ENCODE measurements around the gene ADCY6. TPM values are rescaled to one million over a fixed set of nuclear protein-coding genes. Genes with fewer than 3 reads are reported as not detected.

ADCY6 gene
- total RNA-seq, 6 experiments from 2014 or later, result 10.9 to 21.4 (median 14.4) TPM

- intact Hi-C loops (cut with DNase I), result no loop called here
- Histone ChIP-seq H3K4me1 (no peaks in the 10 kb centered on the region), H3K4me3 (no peak overlapping the region), H3K27me3 (no peaks in the 10 kb centered on the region), H3K36me3 (peaks cover 4 to 42% (median 11%) of the 10 kb centered on the region in 4 donors), H3K9me3 (no peaks in the 10 kb centered on the region), H3K27ac (no peak overlapping the region)
- no peak for TF ChIP-seq CTCF (IDR thresholded peaks at IDR 0.05)
- TF ChIP-seq POLR2A (IDR thresholded peaks at IDR 0.05), result no peak
- ATAC-seq (no peak), DNase-seq (no peak)
- no CpG with 5 or more reads among the region's 8 CpGs for WGBS (ENCODE audit: insufficient coverage, low coverage, low lambda C conversion rate, missing lambda C conversion rate)
Measured at GRCh38 chr12:48775299-48775698, 13.6 kb downstream of the ADCY6 start.

- TF ChIP-seq CTCF (IDR thresholded peaks at IDR 0.05), result no peak
- DNase-seq, result no peak
- Histone ChIP-seq H3K4me3 (no peak overlapping the region), H3K36me3 (peaks cover 4 to 42% (median 12%) of the 10 kb centered on the region in 4 donors), H3K27ac (no peak overlapping the region), H3K27me3 (no peaks in the 10 kb centered on the region), H3K9me3 (no peaks in the 10 kb centered on the region), H3K4me1 (no peaks in the 10 kb centered on the region)
- ATAC-seq, result no peak
- WGBS (ENCODE audit: insufficient coverage, low coverage, low lambda C conversion rate, missing lambda C conversion rate), result 100% methylated on average over 1 of the region's 2 CpGs
- intact Hi-C loops (cut with DNase I), result no loop called here
Measured at GRCh38 chr12:48774516-48774915, 14.4 kb downstream of the ADCY6 start.

- no peak overlapping the region for H3K27ac ChIP-seq
Measured at GRCh38 chr12:48773686-48774085, 15.2 kb downstream of the ADCY6 start.

GRCh38 chr12:48771588-48772112 is 17.2 kb downstream of the ADCY6 start:
- Histone ChIP-seq H3K4me3 (no peak overlapping the region), H3K9me3 (no peaks in the 10 kb centered on the region), H3K4me1 (no peaks in the 10 kb centered on the region), H3K27me3 (no peaks in the 10 kb centered on the region), H3K27ac (no peak overlapping the region), H3K36me3 (peaks cover 4 to 50% (median 12%) of the 10 kb centered on the region in 4 donors)
- intact Hi-C loops (cut with DNase I), result no loop called here
- no peak for DNase-seq
- 90% methylated on average over 13 of the region's 13 CpGs for WGBS (ENCODE audit: insufficient coverage, low coverage, low lambda C conversion rate, missing lambda C conversion rate)
- no peak for TF ChIP-seq POLR2A (IDR thresholded peaks at IDR 0.05)
- TF ChIP-seq CTCF (IDR thresholded peaks at IDR 0.05), result no peak
- ATAC-seq, result no peak

More at GRCh38 chr12:48773686-48774085, 15.2 kb downstream of the ADCY6 start:
- Histone ChIP-seq H3K4me3 (no peak overlapping the region), H3K36me3 (peaks cover 4 to 42% (median 12%) of the 10 kb centered on the region in 4 donors), H3K9me3 (no peaks in the 10 kb centered on the region), H3K27me3 (no peaks in the 10 kb centered on the region), H3K4me1 (no peaks in the 10 kb centered on the region)
- DNase-seq (no peak), ATAC-seq (no peak)
- no peak for TF ChIP-seq POLR2A (IDR thresholded peaks at IDR 0.05)
- no peak for TF ChIP-seq CTCF (IDR thresholded peaks at IDR 0.05)
- WGBS (ENCODE audit: insufficient coverage, low coverage, low lambda C conversion rate, missing lambda C conversion rate), result no CpG with 5 or more reads among the region's 5 CpGs
- intact Hi-C loops (cut with DNase I), result no loop called here

- H3K4me1 ChIP-seq, result no peaks in the 10 kb centered on the region
- intact Hi-C loops (cut with DNase I), result no loop called here
- H3K27ac ChIP-seq, result no peak overlapping the region
- H3K4me3 ChIP-seq, result no peak overlapping the region
- TF ChIP-seq POLR2A (IDR thresholded peaks at IDR 0.05) (no peak), CTCF (IDR thresholded peaks at IDR 0.05) (no peak)
- no peaks in the 10 kb centered on the region for H3K27me3 ChIP-seq
- DNase-seq (no peak), ATAC-seq (no peak)
- H3K36me3 ChIP-seq, result peaks cover 4 to 50% (median 12%) of the 10 kb centered on the region in 4 donors
- no peaks in the 10 kb centered on the region for H3K9me3 ChIP-seq
- 97% methylated on average over 6 of the region's 10 CpGs for WGBS (ENCODE audit: insufficient coverage, low coverage, low lambda C conversion rate, missing lambda C conversion rate)
Measured at GRCh38 chr12:48770756-48771155, 18.1 kb downstream of the ADCY6 start.
